Gastrocnemius medialis (tissue), 4 donors: ENCODE results near the gene SYT1. TPM values are rescaled to one million over a fixed set of nuclear protein-coding genes. Genes with fewer than 3 reads are reported as not detected.

Experiments used
- ATAC-seq, 2 donors: fragments of 150-250 bp; one replicate each; pipeline ENCODE4 v1.9.1; 2016
- DNase-seq, 2 donors: peaks; one replicate each; pipeline ENCODE4 v3.0.0-alpha.2; 2019
- H3K27ac ChIP-seq, 4 donors: fragments of 200-600 bp; sonication (generic); 1 replicate in 1 of 4; 2 replicates in 3 of 4; pipeline ENCODE4 v1.5.1; 2016 to 2018; ENCODE audit warnings: mild to moderate bottlenecking in 2 of 4, moderate library complexity in 1 of 4
- H3K27me3 ChIP-seq, 3 donors: fragments of 200-600 bp; sonication (generic) in 2 of 3; 1 replicate in 1 of 3; 2 replicates in 2 of 3; pipeline versions ENCODE4 v1.5.1 to v1.6.0; 2016 to 2019; ENCODE audit warnings: mild to moderate bottlenecking in 1 of 3, moderate library complexity in 1 of 3
- H3K36me3 ChIP-seq, 2 donors: fragments of 200-600 bp; sonication (generic) in 1 of 2; one replicate each; pipeline ENCODE4 v1.5.1; 2017 to 2018
- H3K4me1 ChIP-seq, 2 donors: fragments of 200-600 bp; sonication (generic) in 1 of 2; one replicate each; pipeline ENCODE4 v1.5.1; 2016 to 2017; ENCODE audit warnings: mild to moderate bottlenecking in 2 of 2
- H3K4me3 ChIP-seq, 4 donors: fragments of 200-600 bp; sonication (generic) in 3 of 4; 1 replicate in 1 of 4; 2 replicates in 3 of 4; pipeline ENCODE4 v1.5.1; 2016 to 2019; ENCODE audit warnings: mild to moderate bottlenecking in 2 of 4
- H3K9me3 ChIP-seq, 3 donors: fragments of 200-600 bp; sonication (generic) in 2 of 3; 1 replicate in 1 of 3; 2 replicates in 2 of 3; pipeline ENCODE4 v1.5.1; 2016 to 2019
- CTCF ChIP-seq, 5 experiments: fragments of 450-650 bp in 3 of 5; fragments of 200-600 bp in 2 of 5; sonication (generic) in 2 of 5; IDR thresholded peaks in 4 of 5; conservative IDR thresholded peaks in 1 of 5; 1 replicate in 4 of 5; 2 replicates in 1 of 5; pipeline ENCODE4 v1.5.1; 2016 to 2019; ENCODE audit warnings: antibody characterized with exemption in 5 of 5, mild to moderate bottlenecking in 3 of 5, moderate library complexity in 3 of 5
- POLR2A ChIP-seq, 2 donors: fragments of 450-650 bp; IDR thresholded peaks; one replicate each; pipeline ENCODE4 v1.6.1; 2017; ENCODE audit warnings: antibody characterized with exemption in 2 of 2, mild to moderate bottlenecking in 2 of 2, moderate library complexity in 2 of 2
- in situ Hi-C, 4 donors: fragments of 200-750 bp; cut with MboI; loops; one replicate each; pipeline versions ENCODE4 v1.15.0 to v1.8.0; 2017; ENCODE audit warnings: low sequenced_read_pairs in 4 of 4
- intact Hi-C: fragments of 100-400 bp; cut with DNase I; formaldehyde crosslinking; loops from one replicate; pipeline ENCODE4 v1.15.1; 2023; ENCODE audit warnings: low total_unique reads
- total RNA-seq, 4 donors: library from RNA; depleted of rRNA; stranded (reverse); fragments of >200 nt; gene quantifications; one replicate each; pipeline versions ENCODE4 v1.1.0 to v1.2.3, GENCODE V29; 2016

SYT1 gene
- total RNA-seq, 4 donors from 2014 or later: 0.13 to 0.88 TPM; not detected in 2

- in situ Hi-C loops: no loop called here
Measured at GRCh38 chr12:78878866-78879265, 14.3 kb downstream of the SYT1 start.

GRCh38 chr12:78880078-78880477 is 15.5 kb downstream of the SYT1 start:
- Histone ChIP-seq H3K36me3 (no peaks in the 10 kb centered on the region), H3K4me3 (no peak overlapping the region), H3K4me1 (no peaks in the 10 kb centered on the region), H3K27ac (no peak overlapping the region), H3K27me3 (no peaks in the 10 kb centered on the region), H3K9me3 (no peaks in the 10 kb centered on the region)
- TF ChIP-seq POLR2A (IDR thresholded peaks at IDR 0.05) (no peak), CTCF (IDR thresholded peaks at IDR 0.05 in 4 of 5, conservative IDR thresholded peaks at IDR 0.05 in 1 of 5) (no peak)
- ATAC-seq (no peak), DNase-seq (no peak)
- intact Hi-C loops: no loop called here
- in situ Hi-C loops: no loop called here

More at GRCh38 chr12:78878866-78879265, 14.3 kb downstream of the SYT1 start:
- intact Hi-C loops: no loop called here
- DNase-seq: no peak
- Histone ChIP-seq H3K4me3 (no peak overlapping the region), H3K27ac (no peak overlapping the region), H3K27me3 (no peaks in the 10 kb centered on the region), H3K36me3 (no peaks in the 10 kb centered on the region), H3K9me3 (no peaks in the 10 kb centered on the region), H3K4me1 (no peaks in the 10 kb centered on the region)
- TF ChIP-seq CTCF (IDR thresholded peaks at IDR 0.05 in 4 of 5, conservative IDR thresholded peaks at IDR 0.05 in 1 of 5): no peak
- no peak for TF ChIP-seq POLR2A (IDR thresholded peaks at IDR 0.05)
- ATAC-seq: no peak

GRCh38 chr12:78881685-78882084 is 17.1 kb downstream of the SYT1 start:
- intact Hi-C loops (no loop called here), in situ Hi-C loops (no loop called here)
- Histone ChIP-seq H3K4me1 (no peaks in the 10 kb centered on the region), H3K36me3 (no peaks in the 10 kb centered on the region), H3K9me3 (no peaks in the 10 kb centered on the region), H3K4me3 (no peak overlapping the region), H3K27me3 (no peaks in the 10 kb centered on the region), H3K27ac (no peak overlapping the region)
- DNase-seq: no peak
- ATAC-seq: no peak
- TF ChIP-seq CTCF (IDR thresholded peaks at IDR 0.05 in 4 of 5, conservative IDR thresholded peaks at IDR 0.05 in 1 of 5): no peak
- TF ChIP-seq POLR2A (IDR thresholded peaks at IDR 0.05): no peak

- Histone ChIP-seq H3K36me3 (no peaks in the 10 kb centered on the region), H3K4me3 (no peak overlapping the region), H3K27ac (no peak overlapping the region), H3K27me3 (no peaks in the 10 kb centered on the region), H3K4me1 (no peaks in the 10 kb centered on the region), H3K9me3 (no peaks in the 10 kb centered on the region)
- TF ChIP-seq CTCF (IDR thresholded peaks at IDR 0.05 in 4 of 5, conservative IDR thresholded peaks at IDR 0.05 in 1 of 5) (no peak), POLR2A (IDR thresholded peaks at IDR 0.05) (no peak)
- ATAC-seq: no peak
- in situ Hi-C loops (no loop called here), intact Hi-C loops (no loop called here)
- DNase-seq: no peak
Measured at GRCh38 chr12:78885466-78885865, 20.9 kb downstream of the SYT1 start.

DNA sequence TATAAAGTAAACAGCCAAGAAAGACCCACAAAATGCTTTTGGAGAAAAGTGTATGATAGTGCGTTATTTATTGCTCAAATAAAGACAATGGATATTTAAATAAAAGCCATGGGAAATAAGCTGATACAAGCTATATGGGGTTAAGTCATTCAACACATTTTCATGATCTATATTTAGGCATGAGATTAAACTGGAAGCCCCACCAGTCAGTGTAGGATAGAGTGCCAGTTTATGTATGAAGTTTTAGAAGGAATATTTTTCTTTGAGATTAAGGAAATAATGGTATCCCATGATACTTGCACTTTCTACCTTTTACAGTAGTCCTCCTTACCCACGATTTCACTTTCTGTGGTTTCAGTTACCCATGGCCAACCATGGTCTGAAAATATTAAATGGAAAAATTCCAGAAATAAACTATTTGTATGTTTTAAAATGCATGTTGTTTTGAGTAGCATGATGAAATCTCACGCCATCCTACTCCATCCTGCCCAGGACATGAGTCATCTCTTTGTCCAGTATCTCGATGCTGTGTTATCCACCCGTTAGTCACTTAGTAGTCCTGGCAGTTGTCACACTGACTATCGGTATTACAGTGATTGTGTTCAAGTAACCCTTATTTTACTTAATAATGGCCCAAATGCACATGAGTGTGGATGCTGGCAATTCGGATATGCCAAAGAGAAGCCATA is 22.3 kb downstream of the SYT1 start:
- H3K36me3 ChIP-seq: no peaks in the 10 kb centered on the region
- in situ Hi-C loops: no loop called here
- no peaks in the 10 kb centered on the region for H3K9me3 ChIP-seq
- no peak overlapping the region for H3K4me3 ChIP-seq
- TF ChIP-seq POLR2A (IDR thresholded peaks at IDR 0.05) (no peak), CTCF (IDR thresholded peaks at IDR 0.05 in 4 of 5, conservative IDR thresholded peaks at IDR 0.05 in 1 of 5) (no peak)
- no peaks in the 10 kb centered on the region for H3K27me3 ChIP-seq
- ATAC-seq: no peak
- no peak overlapping the region for H3K27ac ChIP-seq
- no peaks in the 10 kb centered on the region for H3K4me1 ChIP-seq
- intact Hi-C loops: no loop called here
- DNase-seq: no peak
